Activated effector memory CD4-positive, alpha-beta T cell treated with Interleukin-2 at 50 U/mL for 16 hours (primary cell): ENCODE data around the gene CREB3L1.
"Not testable (repeated sequence)": the region's sequence is repeated elsewhere in the genome, so short reads cannot be mapped to it uniquely, and the experiment has no call there.

Source experiments
- DNase-seq: peaks from one replicate; pipeline ENCODE4 v3.0.0-alpha.2; 2020

Gene CREB3L1

GRCh38 chr11:46249103-46249937, 28.1 kb upstream of the CREB3L1 start:
- no peak for DNase-seq

GRCh38 chr11:46249938-46250744, 27.3 kb upstream of the CREB3L1 start:
- DNase-seq: no peak

GRCh38 chr11:46250745-46251052, 26.8 kb upstream of the CREB3L1 start:
- DNase-seq: no peak

GRCh38 chr11:46251954-46252353, 25.5 kb upstream of the CREB3L1 start:
- DNase-seq: no peak

- no peak for DNase-seq
Observed at GRCh38 chr11:46252373-46252914, 25.0 kb upstream of the CREB3L1 start.

- DNase-seq: no peak
Observed at GRCh38 chr11:46253258-46254132, 24.0 kb upstream of the CREB3L1 start.

- no peak for DNase-seq
Observed at GRCh38 chr11:46254133-46254491, 23.4 kb upstream of the CREB3L1 start.

GRCh38 chr11:46256540-46257001, 20.9 kb upstream of the CREB3L1 start:
- no peak for DNase-seq

GRCh38 chr11:46259347-46259746, 18.1 kb upstream of the CREB3L1 start:
- DNase-seq: not testable (repeated sequence)

- no peak for DNase-seq
Observed at GRCh38 chr11:46259971-46260560, 17.4 kb upstream of the CREB3L1 start.

- no peak for DNase-seq
Observed at GRCh38 chr11:46263120-46263519, 14.3 kb upstream of the CREB3L1 start.

- no peak for DNase-seq
Observed at GRCh38 chr11:46264030-46264429, 13.4 kb upstream of the CREB3L1 start.

GRCh38 chr11:46264976-46265375, 12.5 kb upstream of the CREB3L1 start:
- no peak for DNase-seq

- DNase-seq: no peak
Observed at GRCh38 chr11:46265764-46266163, 11.7 kb upstream of the CREB3L1 start.

GRCh38 chr11:46267930-46268329, 9.5 kb upstream of the CREB3L1 start:
- DNase-seq: no peak

GRCh38 chr11:46270684-46271083, 6.8 kb upstream of the CREB3L1 start:
- no peak for DNase-seq

- DNase-seq: no peak
Observed at GRCh38 chr11:46271407-46271806, 6.1 kb upstream of the CREB3L1 start.

- no peak for DNase-seq
Observed at GRCh38 chr11:46271875-46272815, 5.3 kb upstream of the CREB3L1 start.

- no peak for DNase-seq
Observed at GRCh38 chr11:46272816-46273427, 4.5 kb upstream of the CREB3L1 start.

- DNase-seq: no peak
Observed at GRCh38 chr11:46273511-46274205, 3.8 kb upstream of the CREB3L1 start.
